Measurements from ENCODE around the gene CALML3.

CALML3 gene

DNA sequence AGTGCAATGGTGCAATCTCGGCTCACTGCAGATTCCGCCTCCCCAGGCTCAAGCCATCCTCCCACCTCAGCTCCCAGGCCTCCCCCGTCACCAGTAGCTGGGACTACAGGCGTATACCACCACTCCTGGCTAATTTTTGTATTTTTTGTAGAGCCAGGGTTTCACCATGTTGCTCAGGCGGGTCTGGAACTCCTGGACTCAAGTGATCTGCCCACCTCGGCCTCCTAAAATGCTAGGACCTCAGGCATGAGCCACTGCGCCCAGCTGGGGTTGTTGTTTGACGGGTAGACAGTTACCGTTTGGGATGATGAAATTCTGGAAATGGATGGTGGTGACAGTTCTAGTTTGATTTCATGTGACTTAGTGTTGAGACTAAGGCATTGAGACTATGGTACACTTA lies 15.3 kb downstream of the CALML3 start:
- no peak overlapping the region for H3K27ac ChIP-seq
- no peak for TF ChIP-seq ZFX (IDR thresholded peaks at IDR 0.05)
- TF ChIP-seq, protein P1, sequence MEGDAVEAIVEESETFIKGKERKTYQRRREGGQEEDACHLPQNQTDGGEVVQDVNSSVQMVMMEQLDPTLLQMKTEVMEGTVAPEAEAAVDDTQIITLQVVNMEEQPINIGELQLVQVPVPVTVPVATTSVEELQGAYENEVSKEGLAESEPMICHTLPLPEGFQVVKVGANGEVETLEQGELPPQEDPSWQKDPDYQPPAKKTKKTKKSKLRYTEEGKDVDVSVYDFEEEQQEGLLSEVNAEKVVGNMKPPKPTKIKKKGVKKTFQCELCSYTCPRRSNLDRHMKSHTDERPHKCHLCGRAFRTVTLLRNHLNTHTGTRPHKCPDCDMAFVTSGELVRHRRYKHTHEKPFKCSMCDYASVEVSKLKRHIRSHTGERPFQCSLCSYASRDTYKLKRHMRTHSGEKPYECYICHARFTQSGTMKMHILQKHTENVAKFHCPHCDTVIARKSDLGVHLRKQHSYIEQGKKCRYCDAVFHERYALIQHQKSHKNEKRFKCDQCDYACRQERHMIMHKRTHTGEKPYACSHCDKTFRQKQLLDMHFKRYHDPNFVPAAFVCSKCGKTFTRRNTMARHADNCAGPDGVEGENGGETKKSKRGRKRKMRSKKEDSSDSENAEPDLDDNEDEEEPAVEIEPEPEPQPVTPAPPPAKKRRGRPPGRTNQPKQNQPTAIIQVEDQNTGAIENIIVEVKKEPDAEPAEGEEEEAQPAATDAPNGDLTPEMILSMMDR (conservative IDR thresholded peaks at IDR 0.05): no peak

- H3K27ac ChIP-seq: no peak overlapping the region
- TF ChIP-seq ZFX (IDR thresholded peaks at IDR 0.05): no peak
- TF ChIP-seq, protein P1 (conservative IDR thresholded peaks at IDR 0.05): no peak
Measured at GRCh38 chr10:5540891-5541290, 16.1 kb downstream of the CALML3 start.

DNA sequence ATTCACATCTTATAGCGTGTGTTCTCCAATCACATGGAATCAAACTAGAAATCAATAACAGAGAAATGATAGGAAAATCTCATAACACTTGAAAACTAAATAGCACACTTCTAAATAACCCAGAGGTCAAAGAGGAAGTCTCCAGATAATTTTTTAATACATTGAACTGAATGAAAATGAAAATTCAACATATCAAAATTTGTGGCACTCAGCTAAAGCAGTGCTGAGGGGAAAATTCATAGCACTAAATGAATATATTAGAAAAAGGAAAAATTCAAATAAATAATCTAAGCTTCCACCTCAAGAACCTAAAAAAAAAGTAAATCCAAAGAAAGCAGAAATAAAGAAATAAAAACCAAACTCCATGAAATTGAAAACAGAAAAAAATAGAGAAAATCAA lies 17.3 kb downstream of the CALML3 start:
- no peak overlapping the region for H3K27ac ChIP-seq
- no peak for TF ChIP-seq ZFX (IDR thresholded peaks at IDR 0.05)
- TF ChIP-seq, protein P1 (conservative IDR thresholded peaks at IDR 0.05): no peak

- TF ChIP-seq, protein P1 (conservative IDR thresholded peaks at IDR 0.05): no peak
- TF ChIP-seq ZFX (IDR thresholded peaks at IDR 0.05): no peak
- no peak overlapping the region for H3K27ac ChIP-seq
Measured at GRCh38 chr10:5543623-5544022, 18.9 kb downstream of the CALML3 start.

- peak overlapping the region; percentile 85 for H3K27ac ChIP-seq
- TF ChIP-seq ZFX (IDR thresholded peaks at IDR 0.05): no peak
- TF ChIP-seq, protein P1 (conservative IDR thresholded peaks at IDR 0.05): no peak
Measured at GRCh38 chr10:5544216-5544805, 19.6 kb downstream of the CALML3 start.

DNA sequence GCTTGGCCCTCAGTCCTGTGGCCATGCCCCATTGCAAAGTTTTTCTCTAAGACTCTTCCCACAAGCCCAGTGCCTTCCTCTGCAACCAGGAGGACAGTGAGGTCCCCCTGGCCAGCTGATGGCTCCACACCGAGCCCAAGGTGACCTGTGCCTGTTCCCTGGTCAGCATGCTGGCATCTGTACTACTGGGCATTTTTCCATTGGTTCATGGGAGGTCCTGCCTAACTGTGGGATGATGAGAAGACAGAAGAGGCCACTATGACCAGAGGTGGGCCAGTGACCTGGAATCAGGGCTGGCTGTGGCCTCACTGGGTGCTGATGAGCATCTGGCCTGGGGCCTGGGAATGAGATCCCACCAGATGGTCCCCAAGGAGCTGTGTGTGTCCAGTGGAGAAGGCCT lies 20.2 kb downstream of the CALML3 start:
- no peak for TF ChIP-seq ZFX (IDR thresholded peaks at IDR 0.05)
- TF ChIP-seq, protein P1 (conservative IDR thresholded peaks at IDR 0.05): no peak
- peak overlapping the region; percentile 85 for H3K27ac ChIP-seq

DNA sequence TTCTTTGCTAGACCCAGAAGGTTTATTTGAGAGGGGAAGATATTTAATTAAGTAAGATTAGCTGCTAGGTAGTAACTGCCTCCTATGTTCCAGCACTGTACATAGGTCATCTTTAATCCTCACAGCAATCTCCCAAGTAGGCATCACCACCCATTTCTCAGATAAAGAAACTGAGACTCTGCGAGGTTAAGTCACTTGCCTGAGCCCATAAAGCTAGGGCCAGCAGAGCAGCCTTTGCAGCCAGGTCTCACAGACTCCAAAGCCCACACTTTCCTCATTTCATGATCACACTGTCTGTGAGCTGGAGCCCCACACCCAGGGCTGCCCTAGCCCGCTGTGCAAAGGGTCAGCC lies 20.6 kb downstream of the CALML3 start:
- H3K27ac ChIP-seq: peak overlapping the region; percentile 85
- TF ChIP-seq, protein P1 (conservative IDR thresholded peaks at IDR 0.05): no peak
- TF ChIP-seq ZFX (IDR thresholded peaks at IDR 0.05): no peak
